ENCODE data around the gene CYP46A1.

Gene CYP46A1

DNA sequence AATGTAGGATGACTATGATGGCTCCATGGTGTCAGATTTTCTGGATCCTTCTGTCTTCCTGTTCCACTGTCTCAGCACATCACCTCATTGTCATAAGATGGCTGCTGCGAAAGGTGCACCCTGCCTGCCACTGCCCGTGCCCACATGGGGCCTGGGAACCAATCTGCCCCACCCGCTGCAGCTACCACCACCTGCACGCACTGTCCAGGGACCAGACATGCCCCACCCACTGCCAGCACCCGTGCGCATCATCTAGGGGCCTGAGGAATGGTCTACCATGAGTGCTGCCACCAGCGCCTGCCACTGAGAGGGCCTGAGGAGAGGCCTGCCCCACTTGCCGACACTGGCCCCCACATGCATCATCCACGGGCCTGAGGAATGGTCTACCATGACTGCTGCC, 23.8 kb downstream of the CYP46A1 start:
- H3K27ac ChIP-seq: no peak overlapping the region
- TF ChIP-seq, protein P1, sequence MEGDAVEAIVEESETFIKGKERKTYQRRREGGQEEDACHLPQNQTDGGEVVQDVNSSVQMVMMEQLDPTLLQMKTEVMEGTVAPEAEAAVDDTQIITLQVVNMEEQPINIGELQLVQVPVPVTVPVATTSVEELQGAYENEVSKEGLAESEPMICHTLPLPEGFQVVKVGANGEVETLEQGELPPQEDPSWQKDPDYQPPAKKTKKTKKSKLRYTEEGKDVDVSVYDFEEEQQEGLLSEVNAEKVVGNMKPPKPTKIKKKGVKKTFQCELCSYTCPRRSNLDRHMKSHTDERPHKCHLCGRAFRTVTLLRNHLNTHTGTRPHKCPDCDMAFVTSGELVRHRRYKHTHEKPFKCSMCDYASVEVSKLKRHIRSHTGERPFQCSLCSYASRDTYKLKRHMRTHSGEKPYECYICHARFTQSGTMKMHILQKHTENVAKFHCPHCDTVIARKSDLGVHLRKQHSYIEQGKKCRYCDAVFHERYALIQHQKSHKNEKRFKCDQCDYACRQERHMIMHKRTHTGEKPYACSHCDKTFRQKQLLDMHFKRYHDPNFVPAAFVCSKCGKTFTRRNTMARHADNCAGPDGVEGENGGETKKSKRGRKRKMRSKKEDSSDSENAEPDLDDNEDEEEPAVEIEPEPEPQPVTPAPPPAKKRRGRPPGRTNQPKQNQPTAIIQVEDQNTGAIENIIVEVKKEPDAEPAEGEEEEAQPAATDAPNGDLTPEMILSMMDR (IDR thresholded peaks at IDR 0.05): no peak
- no peak for TF ChIP-seq ZFX (IDR thresholded peaks at IDR 0.05; ENCODE audit: borderline replicate concordance)

DNA sequence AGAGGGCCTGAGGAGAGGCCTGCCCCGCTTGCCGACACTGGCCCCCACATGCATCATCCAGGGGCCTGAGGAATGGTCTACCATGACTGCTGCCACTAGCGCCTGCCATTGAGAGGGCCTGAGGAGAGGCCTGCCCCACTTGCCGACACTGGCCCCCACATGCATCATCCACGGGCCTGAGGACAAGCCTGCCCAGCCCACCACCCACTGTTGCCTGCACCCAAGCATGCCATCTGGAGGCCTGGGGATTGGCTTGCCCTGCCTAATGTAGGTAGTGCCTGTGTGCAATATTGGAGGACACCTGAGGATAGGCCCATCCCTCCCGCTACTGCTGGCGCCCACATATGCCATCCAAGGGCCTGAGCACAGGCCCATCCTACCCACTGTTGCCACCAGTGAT, 24.4 kb downstream of the CYP46A1 start:
- no peak for TF ChIP-seq ZFX (IDR thresholded peaks at IDR 0.05; ENCODE audit: borderline replicate concordance)
- TF ChIP-seq, protein P1 (IDR thresholded peaks at IDR 0.05): no peak

DNA sequence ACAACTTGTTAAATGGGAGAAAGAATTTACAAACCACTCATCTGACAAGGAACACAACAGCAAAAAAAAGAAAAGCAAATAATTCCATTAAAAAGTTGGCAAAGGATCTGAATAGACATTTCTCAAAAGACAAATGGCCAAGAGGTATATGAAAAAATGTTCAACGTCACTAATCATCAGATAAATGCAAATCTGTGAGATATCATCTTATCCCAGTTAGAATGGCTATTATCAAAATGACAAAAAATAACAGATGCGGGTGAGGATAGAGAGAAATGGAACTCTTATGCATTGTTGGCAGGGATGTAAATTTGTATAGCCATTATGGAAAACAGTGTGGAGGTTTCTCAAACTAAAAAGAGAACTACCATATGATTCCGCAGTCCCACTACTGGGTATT, 29.9 kb downstream of the CYP46A1 start:
- TF ChIP-seq, protein P1 (IDR thresholded peaks at IDR 0.05): no peak
- no peak for TF ChIP-seq ZFX (IDR thresholded peaks at IDR 0.05; ENCODE audit: borderline replicate concordance)
- H3K27ac ChIP-seq: no peak overlapping the region

More for the DNA sequence above, 24.4 kb downstream of the CYP46A1 start:
- no peak overlapping the region for H3K27ac ChIP-seq

DNA sequence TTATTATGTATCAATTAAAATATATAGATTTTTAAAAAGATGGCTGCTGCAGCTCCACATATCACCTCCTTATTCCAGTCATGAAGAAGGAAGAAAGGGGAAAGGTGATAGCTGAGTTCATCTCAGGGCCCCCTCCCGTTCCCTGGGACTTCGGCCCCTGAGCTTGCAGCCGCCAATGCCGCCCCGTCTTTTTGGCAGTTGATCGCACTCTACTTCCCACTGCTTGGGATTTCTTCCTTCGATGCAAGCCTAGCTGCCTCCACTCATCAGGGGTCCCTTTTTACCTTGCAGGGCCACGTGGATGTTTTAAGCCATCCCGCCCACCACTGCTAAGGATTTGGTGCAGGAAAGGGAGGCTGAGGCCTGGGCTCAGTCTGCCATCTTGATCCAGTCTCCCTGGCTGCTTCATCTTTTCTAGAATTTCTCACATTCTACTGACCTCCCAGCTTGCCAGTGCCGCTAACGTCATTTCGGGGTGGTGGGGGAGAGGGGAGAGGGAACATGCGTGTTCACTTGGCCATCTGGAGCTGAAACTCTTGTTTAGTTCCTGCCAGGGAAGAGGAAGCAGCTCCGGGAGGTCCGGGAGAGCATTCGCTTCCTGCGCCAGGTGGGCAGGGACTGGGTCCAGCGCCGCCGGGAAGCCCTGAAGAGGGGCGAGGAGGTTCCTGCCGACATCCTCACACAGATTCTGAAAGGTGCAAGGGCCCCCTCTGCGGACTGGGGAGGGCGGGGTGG, 31.3 kb downstream of the CYP46A1 start:
- H3K27ac ChIP-seq: no peak overlapping the region
- TF ChIP-seq ZFX (IDR thresholded peaks at IDR 0.05; ENCODE audit: borderline replicate concordance): no peak
- TF ChIP-seq, protein P1 (IDR thresholded peaks at IDR 0.05): no peak

DNA sequence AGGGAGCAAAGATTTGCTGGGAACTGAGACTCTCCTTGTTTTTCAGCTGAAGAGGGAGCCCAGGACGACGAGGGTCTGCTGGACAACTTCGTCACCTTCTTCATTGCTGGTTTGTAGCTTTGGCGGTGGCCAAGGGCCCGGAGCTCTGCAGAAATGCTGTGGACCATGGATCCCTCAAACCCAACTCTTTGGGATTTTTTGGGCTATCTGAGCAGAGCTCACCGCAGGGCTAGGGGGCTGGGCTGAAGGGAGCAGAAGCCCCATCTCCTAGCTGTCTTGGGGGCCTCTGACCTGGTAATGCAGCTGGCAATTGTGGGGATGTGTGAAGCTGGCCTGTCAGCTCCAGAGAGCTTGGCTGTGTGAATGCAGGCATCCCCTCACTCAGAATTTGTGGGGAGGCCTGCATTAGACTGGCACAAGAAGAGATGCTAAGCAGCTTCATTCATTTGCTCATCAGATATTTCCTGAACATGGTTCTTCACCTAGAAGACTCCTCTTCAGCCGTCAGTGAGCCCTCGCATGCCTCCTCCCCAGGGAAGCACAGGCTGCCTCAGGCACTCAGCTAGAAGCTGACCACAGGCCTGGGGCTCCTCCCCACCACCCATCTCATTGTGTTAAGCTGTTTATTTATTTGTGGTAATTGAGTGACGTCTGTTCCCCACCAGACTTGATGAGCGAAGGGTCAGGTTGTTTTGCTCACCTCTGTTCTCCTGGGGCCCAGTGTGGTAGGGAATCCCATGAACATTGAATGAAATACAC, 32.2 kb downstream of the CYP46A1 start:
- no peak for TF ChIP-seq ZFX (IDR thresholded peaks at IDR 0.05; ENCODE audit: borderline replicate concordance)
- TF ChIP-seq, protein P1 (IDR thresholded peaks at IDR 0.05): no peak
- H3K27ac ChIP-seq: no peak overlapping the region

DNA sequence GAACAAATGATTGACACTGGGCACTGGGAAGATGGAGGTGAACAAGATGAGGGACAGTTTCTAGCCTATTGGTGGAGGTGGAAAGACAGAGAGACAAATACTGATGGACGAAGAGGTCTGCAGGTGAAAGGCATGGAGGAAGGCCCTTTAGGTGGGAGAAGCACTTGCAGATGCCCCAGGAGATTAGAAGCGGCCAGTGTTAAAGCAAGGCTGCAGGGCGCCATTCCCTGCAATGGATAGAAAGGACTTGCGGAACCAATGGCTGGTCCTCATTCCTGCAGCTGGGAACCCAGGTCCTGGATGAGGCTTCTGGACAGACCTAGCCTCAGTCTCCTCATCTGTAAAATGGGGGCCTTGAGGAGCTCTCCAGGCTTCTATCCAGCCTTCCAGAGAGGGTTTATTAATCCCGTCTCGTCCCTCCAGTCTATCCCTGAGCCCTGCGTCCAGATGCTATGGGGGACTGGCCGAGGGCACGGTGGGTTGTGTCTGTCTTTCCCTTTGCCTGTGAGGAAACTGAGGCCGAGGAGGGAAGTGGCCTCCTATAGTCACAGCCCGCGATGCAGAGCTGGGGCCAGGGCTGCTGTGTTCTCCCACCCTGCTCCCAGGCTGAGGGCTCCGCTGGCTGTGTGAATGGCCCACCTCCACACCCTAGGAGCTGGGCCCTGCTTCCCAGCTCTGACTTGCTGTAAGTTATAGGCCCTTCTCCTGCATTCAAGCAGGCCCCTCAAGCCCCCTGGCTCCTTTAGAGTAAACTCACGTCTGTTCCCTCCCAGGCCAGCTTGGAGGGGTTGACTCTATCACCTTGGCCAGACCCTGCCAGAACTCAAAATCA, 33.0 kb downstream of the CYP46A1 start:
- TF ChIP-seq, protein P1 (IDR thresholded peaks at IDR 0.05): no peak
- no peak overlapping the region for H3K27ac ChIP-seq

Measured in 22Rv1 (cell line).